Measurements from ENCODE around the gene NOS1AP.

NOS1AP gene

DNA sequence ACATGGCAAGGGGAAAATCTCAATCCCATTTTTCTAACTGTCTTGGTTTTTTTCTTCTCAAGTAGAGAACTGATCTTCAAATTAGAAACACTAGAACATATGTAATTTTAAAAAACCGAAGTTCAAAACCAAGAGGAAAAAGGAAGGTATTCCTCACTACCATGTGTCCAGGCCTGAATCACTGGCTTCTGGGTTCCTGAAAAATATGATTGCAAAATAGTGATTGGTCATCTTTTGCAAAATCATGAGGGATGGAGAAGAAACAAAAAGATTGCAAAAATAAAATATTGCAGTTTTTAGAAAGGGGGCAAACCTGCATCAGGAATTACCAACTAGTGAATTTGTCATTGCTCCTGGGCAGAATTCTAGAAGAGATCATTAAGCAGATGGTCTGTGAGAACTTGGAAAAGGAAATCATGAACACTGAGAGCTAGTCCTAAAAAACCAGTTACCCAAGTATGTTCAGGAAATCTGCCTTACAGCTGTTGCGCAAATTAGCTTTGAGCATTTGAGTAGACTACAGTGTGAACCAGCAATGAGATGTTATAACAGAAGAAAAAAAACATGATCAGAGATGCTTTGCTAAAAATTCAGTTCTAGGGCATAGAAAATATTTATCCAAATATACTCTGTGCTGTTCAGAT lies 257.8 kb downstream of the NOS1AP start:
- TF ChIP-seq, protein P1, sequence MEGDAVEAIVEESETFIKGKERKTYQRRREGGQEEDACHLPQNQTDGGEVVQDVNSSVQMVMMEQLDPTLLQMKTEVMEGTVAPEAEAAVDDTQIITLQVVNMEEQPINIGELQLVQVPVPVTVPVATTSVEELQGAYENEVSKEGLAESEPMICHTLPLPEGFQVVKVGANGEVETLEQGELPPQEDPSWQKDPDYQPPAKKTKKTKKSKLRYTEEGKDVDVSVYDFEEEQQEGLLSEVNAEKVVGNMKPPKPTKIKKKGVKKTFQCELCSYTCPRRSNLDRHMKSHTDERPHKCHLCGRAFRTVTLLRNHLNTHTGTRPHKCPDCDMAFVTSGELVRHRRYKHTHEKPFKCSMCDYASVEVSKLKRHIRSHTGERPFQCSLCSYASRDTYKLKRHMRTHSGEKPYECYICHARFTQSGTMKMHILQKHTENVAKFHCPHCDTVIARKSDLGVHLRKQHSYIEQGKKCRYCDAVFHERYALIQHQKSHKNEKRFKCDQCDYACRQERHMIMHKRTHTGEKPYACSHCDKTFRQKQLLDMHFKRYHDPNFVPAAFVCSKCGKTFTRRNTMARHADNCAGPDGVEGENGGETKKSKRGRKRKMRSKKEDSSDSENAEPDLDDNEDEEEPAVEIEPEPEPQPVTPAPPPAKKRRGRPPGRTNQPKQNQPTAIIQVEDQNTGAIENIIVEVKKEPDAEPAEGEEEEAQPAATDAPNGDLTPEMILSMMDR (IDR thresholded peaks at IDR 0.05; ENCODE audit: control insufficient read depth, extremely low read depth, insufficient read depth): no peak
- DNase-seq (ENCODE audit: low read depth): no peak

DNA sequence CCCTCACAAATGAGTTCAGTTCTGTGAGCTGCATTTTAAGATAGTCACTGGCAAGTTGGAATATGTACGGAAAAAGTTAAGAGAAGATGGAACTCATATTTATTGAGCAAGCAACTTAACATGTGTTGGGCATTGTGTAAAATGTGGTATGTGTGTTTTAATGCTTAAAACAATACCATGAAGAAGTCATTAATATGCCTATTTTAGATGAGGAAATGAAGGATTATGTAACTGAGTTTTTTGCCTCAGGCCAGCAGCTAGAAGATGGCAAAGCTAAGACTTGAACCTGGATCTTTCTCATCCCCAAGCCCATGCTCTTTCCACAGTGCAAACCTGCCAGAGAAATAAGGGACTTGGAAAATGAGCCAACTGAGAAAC lies 258.3 kb downstream of the NOS1AP start:
- TF ChIP-seq, protein P1 (IDR thresholded peaks at IDR 0.05; ENCODE audit: control insufficient read depth, extremely low read depth, insufficient read depth): no peak
- DNase-seq (ENCODE audit: low read depth): no peak
- H3K4me3 ChIP-seq (ENCODE audit: low read depth, low read length): no peak overlapping the region

More for the DNA sequence above, 257.8 kb downstream of the NOS1AP start:
- no peak overlapping the region for H3K4me3 ChIP-seq (ENCODE audit: low read depth, low read length)

DNA sequence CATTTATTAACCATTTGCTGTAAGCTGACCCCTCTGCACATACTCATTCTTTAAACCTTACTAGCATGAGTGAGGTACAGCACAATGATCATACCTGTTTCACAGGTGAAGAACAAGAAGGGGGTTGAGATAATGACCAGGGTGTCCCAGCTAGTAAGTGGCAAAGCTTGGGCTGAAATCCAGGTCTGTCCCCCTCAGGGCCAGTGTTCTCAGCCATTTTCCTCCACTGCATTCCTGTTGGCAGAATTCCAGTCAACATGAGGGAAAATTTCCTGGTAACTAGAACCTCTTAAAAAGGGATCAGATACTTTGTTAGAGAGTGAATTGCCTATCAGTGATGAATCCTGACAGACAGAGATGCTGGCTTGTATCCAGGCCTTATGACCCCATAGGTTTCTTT lies 259.0 kb downstream of the NOS1AP start:
- no peak overlapping the region for H3K4me3 ChIP-seq (ENCODE audit: low read depth, low read length)
- no peak for DNase-seq (ENCODE audit: low read depth)
- TF ChIP-seq, protein P1 (IDR thresholded peaks at IDR 0.05; ENCODE audit: control insufficient read depth, extremely low read depth, insufficient read depth): no peak

DNA sequence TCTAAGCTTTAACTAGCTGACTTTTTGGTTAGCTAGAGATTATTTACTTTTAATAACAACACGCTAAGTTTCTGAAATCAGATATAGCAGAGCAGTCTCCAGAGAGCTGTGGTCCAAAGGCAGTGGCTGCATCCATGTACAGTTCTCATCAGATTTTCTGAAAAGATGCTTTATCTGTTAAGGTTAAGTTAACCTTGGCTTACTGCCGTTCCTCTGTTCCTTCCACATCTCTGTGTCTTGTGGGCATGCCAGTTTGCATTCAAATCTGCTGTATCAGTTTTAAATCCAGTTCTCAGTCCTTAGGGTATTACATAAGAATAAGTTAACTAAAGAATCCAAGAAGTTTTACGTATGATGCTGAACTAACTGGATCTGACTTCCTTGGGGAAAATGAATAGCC lies 260.3 kb downstream of the NOS1AP start:
- H3K4me3 ChIP-seq (ENCODE audit: low read depth, low read length): no peak overlapping the region
- TF ChIP-seq, protein P1 (IDR thresholded peaks at IDR 0.05; ENCODE audit: control insufficient read depth, extremely low read depth, insufficient read depth): no peak

DNA sequence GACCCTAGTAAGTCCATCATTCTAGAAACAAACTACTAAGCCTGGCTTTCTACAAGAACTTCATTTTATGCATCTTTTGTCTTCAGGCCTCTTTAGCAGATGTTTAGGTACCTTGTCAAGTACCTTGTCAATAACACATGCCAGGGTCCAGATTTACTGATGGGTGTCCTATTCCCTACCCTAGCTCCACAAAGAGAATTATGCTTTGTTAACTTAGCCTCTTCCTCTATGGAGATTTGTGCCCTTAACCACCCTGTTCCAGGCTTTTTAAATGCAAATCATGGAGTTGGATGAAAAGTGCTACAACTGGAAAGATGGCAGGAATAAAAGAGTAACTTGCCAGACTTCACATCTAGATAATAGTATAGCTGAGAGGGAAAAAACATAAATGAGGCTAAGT lies 264.5 kb downstream of the NOS1AP start:
- DNase-seq (ENCODE audit: low read depth): no peak
- no peak overlapping the region for H3K4me3 ChIP-seq (ENCODE audit: low read depth, low read length)
- TF ChIP-seq, protein P1 (IDR thresholded peaks at IDR 0.05; ENCODE audit: control insufficient read depth, extremely low read depth, insufficient read depth): no peak

More for the DNA sequence above, 260.3 kb downstream of the NOS1AP start:
- DNase-seq (ENCODE audit: low read depth): no peak

DNA sequence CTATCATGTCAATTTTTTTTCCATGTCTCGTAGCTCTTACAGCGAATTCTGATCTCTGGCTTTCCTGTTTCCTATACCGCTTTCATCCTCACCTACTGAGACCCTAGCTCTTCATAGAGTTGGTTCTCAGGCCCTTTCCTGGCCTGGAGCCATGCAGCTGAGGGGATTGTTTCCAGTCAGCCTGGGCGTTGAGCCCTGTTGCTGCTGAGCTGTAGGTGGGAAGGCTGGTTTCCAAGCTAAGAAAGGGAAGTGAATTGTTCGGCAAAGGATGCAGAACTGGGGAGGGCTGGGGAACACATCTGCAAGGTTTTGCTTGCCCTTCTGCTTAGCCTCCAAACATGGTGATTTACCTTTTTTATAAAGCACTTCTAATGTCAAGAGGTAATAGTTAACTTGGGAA lies 265.6 kb downstream of the NOS1AP start:
- no peak for DNase-seq (ENCODE audit: low read depth)
- TF ChIP-seq, protein P1 (IDR thresholded peaks at IDR 0.05; ENCODE audit: control insufficient read depth, extremely low read depth, insufficient read depth): no peak

More for the DNA sequence above, 265.6 kb downstream of the NOS1AP start:
- H3K4me3 ChIP-seq (ENCODE audit: low read depth, low read length): no peak overlapping the region
